HepG2 (cell line): ENCODE measurements around the gene SMIM12. TPM values are rescaled to one million over a fixed set of nuclear protein-coding genes. Genes with fewer than 3 reads are reported as not detected.

ENCODE experiments used
- ETV6 ChIP-seq: sonication (generic); formaldehyde crosslinking; conservative IDR thresholded peaks from 2 replicates; pipeline ENCODE4 v1.4.0; 2020; ENCODE audit warnings: missing genetic modification reagents
- KAT7 ChIP-seq: IDR thresholded peaks from 2 replicates; pipeline ENCODE4 v1.6.1; 2018; ENCODE audit warnings: borderline replicate concordance, missing compliant biosample characterization
- TBX2 ChIP-seq: sonication (generic); formaldehyde crosslinking; IDR thresholded peaks from 2 replicates; pipeline ENCODE4 v1.5.0; 2020; ENCODE audit warnings: missing genetic modification reagents, mild to moderate bottlenecking, borderline replicate concordance
- ZNF563 ChIP-seq: sonication (generic); formaldehyde crosslinking; IDR thresholded peaks from 2 replicates; pipeline ENCODE4 v1.8.0; 2022; ENCODE audit warnings: mild to moderate bottlenecking, moderate library complexity, missing genetic modification reagents
- polyA plus RNA-seq, 8 experiments: library from polyadenylated mRNA; depleted of rRNA in 3 of 8; stranded (reverse) in 7 of 8; unstranded in 1 of 8; fragments of >200 nt; fragmentation: Illumina TruSeq in 4 of 8; extraction: Trizol in 4 of 8; gene quantifications; 2 replicates each; pipeline versions ENCODE4 v1.2.1 to v1.2.3, GENCODE V29; 2011 to 2016; ENCODE audit warnings: low read depth in 4 of 8, missing spikeins in 1 of 8, mixed read lengths in 1 of 8; ENCODE audit not compliant: insufficient read depth in 1 of 8
- total RNA-seq, 5 experiments: library from RNA; depleted of rRNA; stranded (reverse); fragments of >200 nt; fragmentation: Illumina TruSeq; extraction: Trizol; gene quantifications; 2 replicates each; pipeline ENCODE4 v1.2.3, GENCODE V29; 2016; ENCODE audit warnings: low read depth in 1 of 5
- TF ChIP-seq, protein P1 (sequence below): sonication (generic); formaldehyde crosslinking; IDR thresholded peaks from 2 replicates; pipeline ENCODE4 v1.4.0; 2020; ENCODE audit warnings: missing genetic modification reagents, borderline replicate concordance
- TF ChIP-seq, protein P2 (sequence below): sonication (generic); formaldehyde crosslinking; IDR thresholded peaks from 2 replicates; pipeline ENCODE4 v1.5.0; 2020; ENCODE audit warnings: missing genetic modification reagents
- TF ChIP-seq, protein P3 (sequence below): sonication (generic); formaldehyde crosslinking; IDR thresholded peaks from 2 replicates; pipeline ENCODE4 v1.4.0; 2020; ENCODE audit warnings: missing genetic modification reagents, borderline replicate concordance

The SMIM12 gene
- total and polyA plus RNA-seq, 2 of the 13 experiments (the other 11 are each of a cell fraction or from before 2014, with no cell fraction given): 20.1 to 41.3 TPM

- TF ChIP-seq, protein P1, sequence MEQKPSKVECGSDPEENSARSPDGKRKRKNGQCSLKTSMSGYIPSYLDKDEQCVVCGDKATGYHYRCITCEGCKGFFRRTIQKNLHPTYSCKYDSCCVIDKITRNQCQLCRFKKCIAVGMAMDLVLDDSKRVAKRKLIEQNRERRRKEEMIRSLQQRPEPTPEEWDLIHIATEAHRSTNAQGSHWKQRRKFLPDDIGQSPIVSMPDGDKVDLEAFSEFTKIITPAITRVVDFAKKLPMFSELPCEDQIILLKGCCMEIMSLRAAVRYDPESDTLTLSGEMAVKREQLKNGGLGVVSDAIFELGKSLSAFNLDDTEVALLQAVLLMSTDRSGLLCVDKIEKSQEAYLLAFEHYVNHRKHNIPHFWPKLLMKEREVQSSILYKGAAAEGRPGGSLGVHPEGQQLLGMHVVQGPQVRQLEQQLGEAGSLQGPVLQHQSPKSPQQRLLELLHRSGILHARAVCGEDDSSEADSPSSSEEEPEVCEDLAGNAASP (CRISPR knock-in tag): no peak
- no peak for TF ChIP-seq ETV6 (CRISPR knock-in tag)
- TF ChIP-seq, protein P2, sequence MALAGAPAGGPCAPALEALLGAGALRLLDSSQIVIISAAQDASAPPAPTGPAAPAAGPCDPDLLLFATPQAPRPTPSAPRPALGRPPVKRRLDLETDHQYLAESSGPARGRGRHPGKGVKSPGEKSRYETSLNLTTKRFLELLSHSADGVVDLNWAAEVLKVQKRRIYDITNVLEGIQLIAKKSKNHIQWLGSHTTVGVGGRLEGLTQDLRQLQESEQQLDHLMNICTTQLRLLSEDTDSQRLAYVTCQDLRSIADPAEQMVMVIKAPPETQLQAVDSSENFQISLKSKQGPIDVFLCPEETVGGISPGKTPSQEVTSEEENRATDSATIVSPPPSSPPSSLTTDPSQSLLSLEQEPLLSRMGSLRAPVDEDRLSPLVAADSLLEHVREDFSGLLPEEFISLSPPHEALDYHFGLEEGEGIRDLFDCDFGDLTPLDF (CRISPR knock-in tag): no peak
- no peak for TF ChIP-seq ZNF563
- TF ChIP-seq, protein P3, sequence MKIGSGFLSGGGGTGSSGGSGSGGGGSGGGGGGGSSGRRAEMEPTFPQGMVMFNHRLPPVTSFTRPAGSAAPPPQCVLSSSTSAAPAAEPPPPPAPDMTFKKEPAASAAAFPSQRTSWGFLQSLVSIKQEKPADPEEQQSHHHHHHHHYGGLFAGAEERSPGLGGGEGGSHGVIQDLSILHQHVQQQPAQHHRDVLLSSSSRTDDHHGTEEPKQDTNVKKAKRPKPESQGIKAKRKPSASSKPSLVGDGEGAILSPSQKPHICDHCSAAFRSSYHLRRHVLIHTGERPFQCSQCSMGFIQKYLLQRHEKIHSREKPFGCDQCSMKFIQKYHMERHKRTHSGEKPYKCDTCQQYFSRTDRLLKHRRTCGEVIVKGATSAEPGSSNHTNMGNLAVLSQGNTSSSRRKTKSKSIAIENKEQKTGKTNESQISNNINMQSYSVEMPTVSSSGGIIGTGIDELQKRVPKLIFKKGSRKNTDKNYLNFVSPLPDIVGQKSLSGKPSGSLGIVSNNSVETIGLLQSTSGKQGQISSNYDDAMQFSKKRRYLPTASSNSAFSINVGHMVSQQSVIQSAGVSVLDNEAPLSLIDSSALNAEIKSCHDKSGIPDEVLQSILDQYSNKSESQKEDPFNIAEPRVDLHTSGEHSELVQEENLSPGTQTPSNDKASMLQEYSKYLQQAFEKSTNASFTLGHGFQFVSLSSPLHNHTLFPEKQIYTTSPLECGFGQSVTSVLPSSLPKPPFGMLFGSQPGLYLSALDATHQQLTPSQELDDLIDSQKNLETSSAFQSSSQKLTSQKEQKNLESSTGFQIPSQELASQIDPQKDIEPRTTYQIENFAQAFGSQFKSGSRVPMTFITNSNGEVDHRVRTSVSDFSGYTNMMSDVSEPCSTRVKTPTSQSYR (CRISPR knock-in tag): no peak
- no peak for TF ChIP-seq TBX2 (CRISPR knock-in tag)
- no peak for TF ChIP-seq KAT7 (CRISPR knock-in tag)
- TF ChIP-seq, all 625 proteins: peak for 0
Observed at GRCh38 chr1:34833711-34834110, 25.8 kb downstream of the SMIM12 start (continued).
